ENCODE results near the gene EHD2.
"Not testable (repeated sequence)": the region's sequence is repeated elsewhere in the genome, so short reads cannot be mapped to it uniquely, and the experiment has no call there.

The EHD2 gene

GRCh38 chr19:47776568-47776967 is 63.3 kb downstream of the EHD2 start:
- DNase-seq, result no peak

- DNase-seq, result not testable (repeated sequence)
Measured at GRCh38 chr19:47777245-47778048, 64.2 kb downstream of the EHD2 start.

GRCh38 chr19:47778049-47778953 is 65.1 kb downstream of the EHD2 start, which contains the start of gene SELENOW:
TSS of gene SELENOW (plus strand) at chr19:47778703. CDS start at chr19:47778786, 83 bp downstream.
- DNase-seq, result peak; percentile 75

GRCh38 chr19:47778954-47779351 is 65.7 kb downstream of the EHD2 start:
- peak; percentile 15 for DNase-seq

GRCh38 chr19:47779524-47780214 is 66.4 kb downstream of the EHD2 start:
- DNase-seq, result no peak

GRCh38 chr19:47780215-47780551 is 67.0 kb downstream of the EHD2 start:
- no peak for DNase-seq

GRCh38 chr19:47781590-47782262 is 68.5 kb downstream of the EHD2 start:
- no peak for DNase-seq

GRCh38 chr19:47786566-47786965 is 73.3 kb downstream of the EHD2 start:
- DNase-seq, result no peak

- DNase-seq, result not testable (repeated sequence)
Measured at GRCh38 chr19:47787307-47787706, 74.1 kb downstream of the EHD2 start.

GRCh38 chr19:47789811-47790210 is 76.6 kb downstream of the EHD2 start:
- DNase-seq, result not testable (repeated sequence)

- peak; percentile 85 for DNase-seq
Measured at GRCh38 chr19:47790398-47790814, 77.2 kb downstream of the EHD2 start.

- no peak for DNase-seq
Measured at GRCh38 chr19:47792616-47793015, 79.4 kb downstream of the EHD2 start.

Data from suppressor macrophage treated with lipopolysaccharide for 4 hours (primary cell).